ENCODE results near the gene IL17B. TPM values are rescaled to one million over a fixed set of nuclear protein-coding genes. Genes with fewer than 3 reads are reported as not detected.
A peak's percentile ranks its signal among the peaks of the same experiment; 100 is the strongest.

Gene IL17B
- total RNA-seq, 4 donors from 2014 or later: 1.2 TPM; not detected in 3

GRCh38 chr5:149405550-149406202 lies 26.6 kb upstream of the IL17B start:
- no peak for ATAC-seq
- DNase-seq: no peak

DNA sequence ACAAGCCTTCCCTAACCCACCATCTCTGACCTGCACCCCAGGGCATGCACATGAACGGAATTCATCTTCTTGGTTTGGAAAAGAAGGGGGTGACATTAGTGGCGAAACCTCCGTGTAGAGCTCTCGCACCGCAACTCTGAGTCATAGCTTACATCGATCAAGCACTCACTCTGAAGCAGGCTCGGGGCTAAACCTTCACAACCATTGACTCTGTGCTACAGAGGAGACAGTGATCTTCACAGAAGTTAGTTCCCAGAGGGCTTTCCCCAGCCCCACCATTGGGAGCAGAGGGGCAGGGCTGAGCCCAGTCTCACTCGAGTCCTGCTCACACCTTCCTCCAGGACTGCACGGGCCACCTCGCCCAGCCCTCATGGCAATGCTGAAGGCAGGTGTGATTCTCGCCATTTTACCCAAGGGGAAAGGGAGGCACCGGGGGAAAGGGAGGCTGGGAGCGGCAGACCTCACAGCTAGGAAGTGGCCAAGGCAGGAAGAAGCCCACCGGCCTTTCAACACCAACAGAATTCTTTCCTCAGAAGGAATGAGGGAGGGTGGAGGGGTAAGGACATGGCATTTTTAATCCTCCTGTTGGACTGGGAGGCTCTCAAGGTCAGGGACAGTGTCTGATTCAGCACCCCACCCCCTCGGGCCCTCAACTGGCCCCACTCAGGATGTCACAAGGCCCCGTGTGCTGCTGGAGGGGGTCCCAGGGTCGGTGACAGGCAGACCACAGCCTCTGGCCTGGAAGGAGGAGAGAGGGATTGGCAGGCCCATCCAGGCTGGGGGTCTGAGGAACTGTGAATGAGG lies 25.9 kb upstream of the IL17B start:
- no peak overlapping the region for H3K4me3 ChIP-seq

More at GRCh38 chr5:149405550-149406202, 26.6 kb upstream of the IL17B start:
- in situ Hi-C loops (cut with MboI; ENCODE audit: low sequenced_read_pairs in 4 of 4) (no loop called here), intact Hi-C loops (cut with DNase I; ENCODE audit: low total_unique reads) (no loop called here)
- H3K27ac ChIP-seq: peak overlapping the region; percentile 47 to 73 (median 60)
- H3K4me3 ChIP-seq: no peak overlapping the region
- H3K36me3 ChIP-seq: no peaks in the 10 kb centered on the region
- no peaks in the 10 kb centered on the region for H3K27me3 ChIP-seq
- no peaks in the 10 kb centered on the region for H3K4me1 ChIP-seq
- TF ChIP-seq, protein P1, sequence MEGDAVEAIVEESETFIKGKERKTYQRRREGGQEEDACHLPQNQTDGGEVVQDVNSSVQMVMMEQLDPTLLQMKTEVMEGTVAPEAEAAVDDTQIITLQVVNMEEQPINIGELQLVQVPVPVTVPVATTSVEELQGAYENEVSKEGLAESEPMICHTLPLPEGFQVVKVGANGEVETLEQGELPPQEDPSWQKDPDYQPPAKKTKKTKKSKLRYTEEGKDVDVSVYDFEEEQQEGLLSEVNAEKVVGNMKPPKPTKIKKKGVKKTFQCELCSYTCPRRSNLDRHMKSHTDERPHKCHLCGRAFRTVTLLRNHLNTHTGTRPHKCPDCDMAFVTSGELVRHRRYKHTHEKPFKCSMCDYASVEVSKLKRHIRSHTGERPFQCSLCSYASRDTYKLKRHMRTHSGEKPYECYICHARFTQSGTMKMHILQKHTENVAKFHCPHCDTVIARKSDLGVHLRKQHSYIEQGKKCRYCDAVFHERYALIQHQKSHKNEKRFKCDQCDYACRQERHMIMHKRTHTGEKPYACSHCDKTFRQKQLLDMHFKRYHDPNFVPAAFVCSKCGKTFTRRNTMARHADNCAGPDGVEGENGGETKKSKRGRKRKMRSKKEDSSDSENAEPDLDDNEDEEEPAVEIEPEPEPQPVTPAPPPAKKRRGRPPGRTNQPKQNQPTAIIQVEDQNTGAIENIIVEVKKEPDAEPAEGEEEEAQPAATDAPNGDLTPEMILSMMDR (IDR thresholded peaks at IDR 0.05 in 4 of 5, conservative IDR thresholded peaks at IDR 0.05 in 1 of 5): no peak
- TF ChIP-seq POLR2A (IDR thresholded peaks at IDR 0.05): no peak
- no peaks in the 10 kb centered on the region for H3K9me3 ChIP-seq

GRCh38 chr5:149403923-149404745 lies 25.0 kb upstream of the IL17B start:
- DNase-seq (no peak), ATAC-seq (no peak)
- peak overlapping the region in 3 of 4 donors; percentile 35 to 73 (median 54) for H3K27ac ChIP-seq
- no peaks in the 10 kb centered on the region for H3K27me3 ChIP-seq
- no peak for TF ChIP-seq POLR2A (IDR thresholded peaks at IDR 0.05)
- TF ChIP-seq, protein P1 (IDR thresholded peaks at IDR 0.05 in 4 of 5, conservative IDR thresholded peaks at IDR 0.05 in 1 of 5): no peak
- intact Hi-C loops (cut with DNase I; ENCODE audit: low total_unique reads): no loop called here
- no peak overlapping the region for H3K4me3 ChIP-seq
- H3K9me3 ChIP-seq: no peaks in the 10 kb centered on the region
- H3K4me1 ChIP-seq: no peaks in the 10 kb centered on the region
- no peaks in the 10 kb centered on the region for H3K36me3 ChIP-seq
- in situ Hi-C loops (cut with MboI; ENCODE audit: low sequenced_read_pairs in 4 of 4): no loop called here

More for the DNA sequence above, 25.9 kb upstream of the IL17B start:
- DNase-seq (no peak), ATAC-seq (no peak)
- in situ Hi-C loops (cut with MboI; ENCODE audit: low sequenced_read_pairs in 4 of 4) (no loop called here), intact Hi-C loops (cut with DNase I; ENCODE audit: low total_unique reads) (no loop called here)
- H3K36me3 ChIP-seq: no peaks in the 10 kb centered on the region
- no peaks in the 10 kb centered on the region for H3K4me1 ChIP-seq
- H3K27me3 ChIP-seq: no peaks in the 10 kb centered on the region
- H3K9me3 ChIP-seq: no peaks in the 10 kb centered on the region
- no peak for TF ChIP-seq POLR2A (IDR thresholded peaks at IDR 0.05)
- TF ChIP-seq, protein P1 (IDR thresholded peaks at IDR 0.05 in 4 of 5, conservative IDR thresholded peaks at IDR 0.05 in 1 of 5): no peak
- H3K27ac ChIP-seq: peak overlapping the region; percentile 47 to 73 (median 60)

GRCh38 chr5:149402291-149402690 lies 23.2 kb upstream of the IL17B start:
- no peak for ATAC-seq
- Histone ChIP-seq H3K4me1 (no peaks in the 10 kb centered on the region), H3K27me3 (no peaks in the 10 kb centered on the region)

More at GRCh38 chr5:149402291-149402690, 23.2 kb upstream of the IL17B start:
- DNase-seq: no peak
- Histone ChIP-seq H3K9me3 (no peaks in the 10 kb centered on the region), H3K36me3 (no peaks in the 10 kb centered on the region), H3K4me3 (no peak overlapping the region), H3K27ac (no peak overlapping the region)
- in situ Hi-C loops (cut with MboI; ENCODE audit: low sequenced_read_pairs in 4 of 4): no loop called here
- intact Hi-C loops (cut with DNase I; ENCODE audit: low total_unique reads): no loop called here
- TF ChIP-seq POLR2A (IDR thresholded peaks at IDR 0.05): no peak
- TF ChIP-seq, protein P1 (IDR thresholded peaks at IDR 0.05 in 4 of 5, conservative IDR thresholded peaks at IDR 0.05 in 1 of 5): no peak
